ENCODE data around the gene MGAT3.
"Not testable (repeated sequence)": the region's sequence is repeated elsewhere in the genome, so short reads cannot be mapped to it uniquely, and the experiment has no call there.

- not testable (repeated sequence) for TF ChIP-seq CTCF, POLR2A (IDR thresholded peaks at IDR 0.05)
Observed at GRCh38 chr22:39411828-39412365, 44.9 kb upstream of the MGAT3 start.
